Endothelial cell of umbilical vein (primary cell): Measurements from ENCODE around the gene MOXD1.

Experiments used
- GATA2 ChIP-seq: IDR thresholded peaks from 2 replicates; pipeline ENCODE4 v1.7.0; 2011; ENCODE audit warnings: low read depth, mild to moderate bottlenecking, moderate library complexity, mixed read lengths, low read length; ENCODE audit not compliant: insufficient read length, insufficient read depth
- MYC ChIP-seq: IDR thresholded peaks from one replicate; pipeline ENCODE4 v1.6.1; 2011; ENCODE audit warnings: mild to moderate bottlenecking, low read depth, low read length
- POLR2A ChIP-seq: IDR thresholded peaks from 2 replicates; pipeline ENCODE4 v1.6.1; 2012; ENCODE audit warnings: low read depth, mild to moderate bottlenecking, control low read depth, low read length
- POLR2AphosphoS5 ChIP-seq: IDR thresholded peaks from 2 replicates; pipeline ENCODE4 v1.6.1; 2012; ENCODE audit warnings: low read depth, mild to moderate bottlenecking, control low read depth, low read length, moderate library complexity; ENCODE audit not compliant: insufficient read depth
- TF ChIP-seq, protein P1 (sequence below), 2 donors: IDR thresholded peaks; 1 replicate in 1 of 2; 2 replicates in 1 of 2; pipeline ENCODE4 v1.5.1; 2011; ENCODE audit warnings: low read length in 2 of 2, mild to moderate bottlenecking in 2 of 2, moderate library complexity in 2 of 2, control low read depth in 1 of 2, inconsistent platforms in 1 of 2, low read depth in 1 of 2; ENCODE audit not compliant: insufficient read depth in 1 of 2; ENCODE audit errors: extremely low read depth in 1 of 2

GRCh38 chr6:132344811-132345210, 56.5 kb downstream of the MOXD1 start:
- TF ChIP-seq POLR2AphosphoS5 (no peak), POLR2A (no peak), GATA2 (no peak), MYC (no peak)
- TF ChIP-seq, protein P1, sequence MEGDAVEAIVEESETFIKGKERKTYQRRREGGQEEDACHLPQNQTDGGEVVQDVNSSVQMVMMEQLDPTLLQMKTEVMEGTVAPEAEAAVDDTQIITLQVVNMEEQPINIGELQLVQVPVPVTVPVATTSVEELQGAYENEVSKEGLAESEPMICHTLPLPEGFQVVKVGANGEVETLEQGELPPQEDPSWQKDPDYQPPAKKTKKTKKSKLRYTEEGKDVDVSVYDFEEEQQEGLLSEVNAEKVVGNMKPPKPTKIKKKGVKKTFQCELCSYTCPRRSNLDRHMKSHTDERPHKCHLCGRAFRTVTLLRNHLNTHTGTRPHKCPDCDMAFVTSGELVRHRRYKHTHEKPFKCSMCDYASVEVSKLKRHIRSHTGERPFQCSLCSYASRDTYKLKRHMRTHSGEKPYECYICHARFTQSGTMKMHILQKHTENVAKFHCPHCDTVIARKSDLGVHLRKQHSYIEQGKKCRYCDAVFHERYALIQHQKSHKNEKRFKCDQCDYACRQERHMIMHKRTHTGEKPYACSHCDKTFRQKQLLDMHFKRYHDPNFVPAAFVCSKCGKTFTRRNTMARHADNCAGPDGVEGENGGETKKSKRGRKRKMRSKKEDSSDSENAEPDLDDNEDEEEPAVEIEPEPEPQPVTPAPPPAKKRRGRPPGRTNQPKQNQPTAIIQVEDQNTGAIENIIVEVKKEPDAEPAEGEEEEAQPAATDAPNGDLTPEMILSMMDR (IDR thresholded peaks at IDR 0.05; ENCODE audit: extremely low read depth in 1 of 2, insufficient read depth in 1 of 2, low read depth in 1 of 2, low read length in 2 of 2) = no peak
